ENCODE measurements around the gene GNPAT. TPM values are rescaled to one million over a fixed set of nuclear protein-coding genes. Genes with fewer than 3 reads are reported as not detected.

The GNPAT gene
- total RNA-seq, 1 donor from 2014 or later, result 41.7 TPM

- DNase-seq (ENCODE audit: extremely low read depth, low read depth, low spot score), result no peak
Measured at GRCh38 chr1:231313661-231314060, 72.6 kb downstream of the GNPAT start.

DNA sequence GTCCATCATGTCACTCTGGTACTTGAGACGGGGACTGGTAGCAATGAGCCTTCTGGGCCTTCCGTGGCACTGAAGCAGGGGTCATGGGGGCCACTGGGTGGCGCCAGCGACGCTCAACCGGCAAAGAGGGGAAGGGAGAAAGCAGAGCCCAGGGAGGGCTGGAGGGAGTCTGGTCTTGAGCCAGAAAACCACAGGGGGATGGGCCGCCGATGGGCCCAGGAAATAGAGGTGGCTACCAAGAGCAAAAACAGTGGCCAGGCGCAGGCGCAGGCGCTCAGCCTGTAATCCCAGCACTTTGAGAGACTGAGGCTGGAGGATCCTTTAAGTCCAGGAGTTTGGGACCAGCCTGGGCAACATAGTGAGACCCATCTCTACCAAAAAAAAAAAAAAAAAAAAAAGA, 74.9 kb downstream of the GNPAT start:
- DNase-seq (ENCODE audit: extremely low read depth, low read depth, low spot score), result no peak

DNA sequence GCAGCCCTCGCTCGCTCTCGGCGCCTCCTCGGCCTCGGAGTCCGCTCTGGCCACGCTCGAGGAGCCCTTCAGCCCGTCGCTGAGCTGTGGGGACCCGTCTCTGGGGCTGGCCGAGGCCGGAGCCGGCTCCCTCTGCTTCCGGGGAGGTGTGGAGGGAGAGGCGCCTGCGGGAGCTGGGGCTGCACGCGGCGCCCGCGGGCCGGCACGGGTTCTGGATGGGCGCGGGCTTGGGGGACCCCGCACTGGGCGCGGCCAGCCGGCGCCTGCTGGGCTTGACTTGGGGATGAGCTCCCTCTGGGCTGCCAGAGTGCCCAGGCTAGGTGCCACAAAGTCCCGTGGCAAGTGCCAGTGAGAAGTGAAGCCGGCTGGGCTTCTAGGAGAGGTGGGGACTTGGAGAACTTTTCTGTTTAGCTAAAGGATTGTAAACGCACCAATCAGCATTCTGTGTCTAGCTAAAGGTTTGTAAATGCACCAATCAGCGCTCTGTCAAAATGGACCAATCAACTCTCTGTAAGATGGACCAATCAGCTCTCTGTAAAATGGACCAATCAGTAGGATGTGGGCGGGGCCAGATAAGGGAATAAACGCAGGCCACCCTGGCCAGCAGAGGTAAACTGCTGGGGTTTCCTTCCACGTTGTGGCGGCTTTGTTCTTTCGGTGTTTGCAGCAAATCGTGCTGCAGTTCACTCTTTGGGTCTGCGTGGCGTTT, 76.4 kb downstream of the GNPAT start:
- no peak for DNase-seq (ENCODE audit: extremely low read depth, low read depth, low spot score)

GRCh38 chr1:231318015-231318355, 77.0 kb downstream of the GNPAT start:
- no peak for DNase-seq (ENCODE audit: extremely low read depth, low read depth, low spot score)

- no peak for DNase-seq (ENCODE audit: extremely low read depth, low read depth, low spot score)
Measured at GRCh38 chr1:231318568-231318967, 77.6 kb downstream of the GNPAT start.

GRCh38 chr1:231319080-231319479, 78.1 kb downstream of the GNPAT start:
- no peak for DNase-seq (ENCODE audit: extremely low read depth, low read depth, low spot score)

- DNase-seq (ENCODE audit: extremely low read depth, low read depth, low spot score), result no peak
Measured at GRCh38 chr1:231322880-231323530, 82.0 kb downstream of the GNPAT start.

- DNase-seq (ENCODE audit: extremely low read depth, low read depth, low spot score), result no peak
Measured at GRCh38 chr1:231324660-231325059, 83.6 kb downstream of the GNPAT start.

DNA sequence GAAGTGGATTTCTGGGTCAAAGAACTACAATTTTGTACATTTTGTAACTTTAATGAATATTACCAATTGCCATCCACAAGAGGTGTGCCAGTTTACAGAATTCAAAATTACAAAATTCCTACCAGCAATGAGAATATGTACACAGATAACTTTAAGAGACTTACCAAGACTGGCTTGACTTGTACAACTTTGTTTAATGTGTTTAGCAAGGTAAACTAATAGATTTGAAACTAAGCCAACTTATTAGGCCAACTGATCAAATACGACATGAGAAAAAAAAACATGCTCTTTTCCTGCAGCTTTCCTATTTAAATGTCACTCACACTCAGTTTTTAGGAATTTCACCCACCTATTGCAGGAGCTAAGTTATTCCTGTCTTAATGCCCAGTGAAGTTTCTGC, 85.2 kb downstream of the GNPAT start:
- DNase-seq (ENCODE audit: extremely low read depth, low read depth, low spot score), result no peak

Other genes starting within 250 kb of the GNPAT start
- 37.6 and 86.2 TPM in 2 replicates for gene FAM89A, start 201.0 kb upstream of the GNPAT start, total RNA-seq
- gene TRIM67, start 79.2 kb upstream of the GNPAT start, total RNA-seq, result 0.29 and 0.58 TPM in 2 replicates
- gene EXOC8, start 96.6 kb downstream of the GNPAT start, total RNA-seq, result 11.9 and 15.8 TPM in 2 replicates
- gene SPRTN, start 97.1 kb downstream of the GNPAT start, total RNA-seq, result 22.9 and 24.9 TPM in 2 replicates
- 46.3 and 47.1 TPM in 2 replicates for gene EGLN1, start 181.1 kb downstream of the GNPAT start, total RNA-seq